ENCODE data around the gene ATN1.

The ATN1 gene

GRCh38 chr12:6953442-6954315 lies 25.9 kb downstream of the ATN1 start:
- H3K9me3 Mint-ChIP-seq: no peaks in the 10 kb centered on the region
- ATAC-seq (peak; percentile 52), DNase-seq (peak; percentile 69 to 86)
- peaks cover 72% of the 10 kb centered on the region for H3K4me1 Mint-ChIP-seq
- H3K27me3 Mint-ChIP-seq: no peaks in the 10 kb centered on the region
- H3K4me3 Mint-ChIP-seq: peak overlapping the region; percentile 93 to 95
- peak overlapping the region; percentile 94 to 97 for H3K27ac Mint-ChIP-seq

GRCh38 chr12:6954316-6955107 lies 26.8 kb downstream of the ATN1 start:
- peak; percentile 33 to 39 for DNase-seq
- H3K9me3 Mint-ChIP-seq: no peaks in the 10 kb centered on the region
- peak overlapping the region; percentile 93 to 95 for H3K4me3 Mint-ChIP-seq
- peak overlapping the region; percentile 94 to 97 for H3K27ac Mint-ChIP-seq
- H3K27me3 Mint-ChIP-seq: no peaks in the 10 kb centered on the region
- H3K4me1 Mint-ChIP-seq: peaks cover 72% of the 10 kb centered on the region
- ATAC-seq: no peak

DNA sequence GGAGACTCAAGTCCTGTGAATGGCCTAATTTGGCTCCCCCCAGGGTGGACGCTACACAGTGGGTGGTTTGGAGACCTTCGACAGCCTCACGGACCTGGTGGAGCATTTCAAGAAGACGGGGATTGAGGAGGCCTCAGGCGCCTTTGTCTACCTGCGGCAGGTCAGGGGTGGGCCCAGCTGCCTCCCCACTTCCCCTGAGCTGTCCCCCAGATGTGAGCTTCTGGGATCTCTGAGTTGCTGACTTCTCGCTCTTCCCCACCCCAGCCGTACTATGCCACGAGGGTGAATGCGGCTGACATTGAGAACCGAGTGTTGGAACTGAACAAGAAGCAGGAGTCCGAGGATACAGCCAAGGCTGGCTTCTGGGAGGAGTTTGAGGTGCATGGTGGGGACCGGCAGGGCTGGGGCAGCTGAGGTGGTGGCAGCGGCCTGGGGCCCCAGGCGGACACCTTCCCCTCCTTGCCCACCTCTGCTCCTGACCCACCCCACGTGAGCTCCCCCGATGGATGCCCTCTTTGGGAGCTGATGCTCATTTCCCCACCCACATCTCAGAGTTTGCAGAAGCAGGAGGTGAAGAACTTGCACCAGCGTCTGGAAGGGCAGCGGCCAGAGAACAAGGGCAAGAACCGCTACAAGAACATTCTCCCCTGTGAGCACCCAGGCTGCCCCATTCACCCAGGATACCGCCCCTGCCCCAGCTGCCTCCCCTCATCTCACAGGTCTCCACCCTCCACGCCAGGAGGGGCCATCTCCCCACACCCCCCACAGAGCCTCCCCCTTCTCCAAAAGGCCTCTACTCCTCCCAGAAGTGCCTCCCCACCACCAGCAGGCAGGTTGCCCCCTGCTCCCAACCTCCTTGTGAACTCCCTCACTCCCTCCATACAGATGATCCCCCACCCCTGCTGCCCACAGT lies 27.6 kb downstream of the ATN1 start:
- Mint-ChIP-seq H3K4me1 (peaks cover 72% of the 10 kb centered on the region), H3K4me3 (peak overlapping the region; percentile 93 to 95), H3K9me3 (no peaks in the 10 kb centered on the region), H3K27me3 (no peaks in the 10 kb centered on the region), H3K27ac (peak overlapping the region; percentile 94 to 97)
- ATAC-seq (no peak), DNase-seq (peak; percentile 17 to 33)

DNA sequence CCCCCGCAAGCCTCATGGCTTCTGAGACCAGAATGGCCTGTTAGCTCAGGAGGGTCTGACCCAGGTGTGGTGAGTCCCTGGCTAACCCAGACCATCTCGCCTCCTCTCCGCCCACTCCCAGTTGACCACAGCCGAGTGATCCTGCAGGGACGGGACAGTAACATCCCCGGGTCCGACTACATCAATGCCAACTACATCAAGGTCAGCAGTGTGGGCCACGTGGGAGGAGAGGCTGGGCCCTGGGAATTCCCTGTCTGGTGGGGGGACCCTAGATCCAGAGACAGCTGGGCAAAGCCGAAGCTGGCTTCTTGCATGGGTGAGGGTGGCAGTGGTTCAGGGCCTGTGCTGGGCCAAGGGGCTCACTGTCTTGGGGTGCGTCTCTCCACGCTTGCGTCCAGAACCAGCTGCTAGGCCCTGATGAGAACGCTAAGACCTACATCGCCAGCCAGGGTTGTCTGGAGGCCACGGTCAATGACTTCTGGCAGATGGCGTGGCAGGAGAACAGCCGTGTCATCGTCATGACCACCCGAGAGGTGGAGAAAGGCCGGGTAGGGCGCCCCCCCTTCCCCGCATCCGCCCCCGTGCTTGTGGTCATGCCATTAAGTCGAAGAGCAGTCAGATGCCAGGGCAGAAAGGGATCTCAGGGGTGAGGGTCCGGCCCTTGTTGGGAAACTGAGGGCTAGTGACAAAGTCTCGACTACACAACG lies 28.4 kb downstream of the ATN1 start:
- Mint-ChIP-seq H3K27me3 (no peaks in the 10 kb centered on the region), H3K4me3 (peak overlapping the region; percentile 93 to 95), H3K4me1 (peaks cover 75% of the 10 kb centered on the region), H3K9me3 (no peaks in the 10 kb centered on the region), H3K27ac (peak overlapping the region; percentile 91 to 92)
- DNase-seq (peak; percentile 12 to 38), ATAC-seq (no peak)

- ATAC-seq (no peak), DNase-seq (peak; percentile 30 to 49)
- no peaks in the 10 kb centered on the region for H3K9me3 Mint-ChIP-seq
- H3K4me3 Mint-ChIP-seq: peak overlapping the region; percentile 93 to 95
- peak overlapping the region; percentile 1 to 92 for H3K27ac Mint-ChIP-seq
- peaks cover 85% of the 10 kb centered on the region for H3K4me1 Mint-ChIP-seq
- H3K27me3 Mint-ChIP-seq: no peaks in the 10 kb centered on the region
Observed at GRCh38 chr12:6957151-6957701, 29.5 kb downstream of the ATN1 start.

- H3K9me3 Mint-ChIP-seq: no peaks in the 10 kb centered on the region
- peak overlapping the region; percentile 93 to 95 for H3K4me3 Mint-ChIP-seq
- peak in 1 of 2 donors; percentile 33 for DNase-seq
- peak overlapping the region; percentile 94 to 98 for H3K27ac Mint-ChIP-seq
- no peak for ATAC-seq
- H3K4me1 Mint-ChIP-seq: peaks cover 93% of the 10 kb centered on the region
- H3K27me3 Mint-ChIP-seq: no peaks in the 10 kb centered on the region
Observed at GRCh38 chr12:6957741-6958608, 30.2 kb downstream of the ATN1 start.

DNA sequence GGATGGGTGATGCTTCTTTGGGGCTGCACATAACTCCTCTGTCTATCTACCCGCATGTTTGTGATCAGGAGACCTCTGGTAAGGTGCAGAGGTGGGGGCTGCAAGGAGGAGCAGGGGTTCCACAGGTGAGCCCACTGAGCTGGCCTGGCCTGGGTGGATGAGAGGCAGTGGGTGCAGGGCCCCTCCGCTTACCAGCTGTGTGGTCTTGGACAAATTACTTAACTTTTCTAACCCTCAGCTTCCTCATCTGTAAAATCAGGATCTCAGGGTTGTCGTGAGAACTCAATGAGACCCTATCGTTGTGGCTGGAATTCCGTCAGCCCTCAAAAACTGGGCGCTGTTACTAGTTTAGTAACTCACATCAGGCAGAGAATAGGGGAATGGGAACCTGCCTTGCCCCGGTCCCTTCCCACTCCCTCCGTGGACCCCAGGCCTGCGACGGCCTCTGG lies 30.9 kb downstream of the ATN1 start:
- DNase-seq: peak; percentile 31 to 34
- H3K4me3 Mint-ChIP-seq: peak overlapping the region; percentile 93 to 95
- H3K9me3 Mint-ChIP-seq: no peaks in the 10 kb centered on the region
- H3K4me1 Mint-ChIP-seq: peaks cover 97% of the 10 kb centered on the region
- peak overlapping the region; percentile 94 to 98 for H3K27ac Mint-ChIP-seq
- ATAC-seq: no peak
- H3K27me3 Mint-ChIP-seq: no peaks in the 10 kb centered on the region

DNA sequence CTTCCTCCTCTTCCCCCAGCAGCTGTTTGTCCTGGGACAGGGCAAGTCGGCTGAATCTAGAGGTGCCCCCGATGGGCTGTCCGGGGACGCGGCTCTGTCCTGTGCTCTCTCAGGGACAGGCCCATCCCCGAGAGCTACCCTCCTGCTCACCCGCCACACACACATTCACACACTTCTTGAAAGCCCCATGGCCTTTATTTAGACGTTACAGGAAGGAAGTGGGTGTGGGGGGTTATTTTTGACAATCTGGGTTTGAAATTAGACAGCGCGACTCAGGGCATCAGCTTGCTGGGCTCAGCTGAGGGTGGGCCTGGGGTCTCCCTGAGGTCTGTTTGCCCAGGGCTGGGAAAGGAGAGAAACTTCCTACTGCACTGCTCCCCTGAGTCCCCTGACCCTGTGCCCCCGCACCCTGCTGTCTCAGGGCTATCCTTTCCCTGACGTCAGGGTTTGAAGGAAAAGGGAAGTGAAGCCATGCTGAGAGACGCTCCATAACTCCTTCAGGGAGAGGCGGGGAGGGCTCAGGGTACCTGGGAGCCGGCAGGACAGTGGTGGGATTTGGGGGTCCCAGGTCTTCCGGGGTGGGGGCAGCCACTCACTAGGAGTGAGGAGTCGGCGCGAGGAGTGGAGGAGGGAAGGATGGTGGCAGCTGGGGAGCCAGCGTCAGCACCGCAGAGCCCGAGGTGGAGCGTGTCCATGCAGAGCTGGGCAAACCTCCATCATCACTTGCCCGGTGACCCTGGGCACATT lies 31.5 kb downstream of the ATN1 start:
- peak overlapping the region; percentile 94 to 98 for H3K27ac Mint-ChIP-seq
- DNase-seq: peak; percentile 68 to 82
- H3K9me3 Mint-ChIP-seq: no peaks in the 10 kb centered on the region
- peak overlapping the region; percentile 93 to 95 for H3K4me3 Mint-ChIP-seq
- peak; percentile 66 for ATAC-seq
- H3K27me3 Mint-ChIP-seq: no peaks in the 10 kb centered on the region
- H3K4me1 Mint-ChIP-seq: peaks cover 98% of the 10 kb centered on the region

DNA sequence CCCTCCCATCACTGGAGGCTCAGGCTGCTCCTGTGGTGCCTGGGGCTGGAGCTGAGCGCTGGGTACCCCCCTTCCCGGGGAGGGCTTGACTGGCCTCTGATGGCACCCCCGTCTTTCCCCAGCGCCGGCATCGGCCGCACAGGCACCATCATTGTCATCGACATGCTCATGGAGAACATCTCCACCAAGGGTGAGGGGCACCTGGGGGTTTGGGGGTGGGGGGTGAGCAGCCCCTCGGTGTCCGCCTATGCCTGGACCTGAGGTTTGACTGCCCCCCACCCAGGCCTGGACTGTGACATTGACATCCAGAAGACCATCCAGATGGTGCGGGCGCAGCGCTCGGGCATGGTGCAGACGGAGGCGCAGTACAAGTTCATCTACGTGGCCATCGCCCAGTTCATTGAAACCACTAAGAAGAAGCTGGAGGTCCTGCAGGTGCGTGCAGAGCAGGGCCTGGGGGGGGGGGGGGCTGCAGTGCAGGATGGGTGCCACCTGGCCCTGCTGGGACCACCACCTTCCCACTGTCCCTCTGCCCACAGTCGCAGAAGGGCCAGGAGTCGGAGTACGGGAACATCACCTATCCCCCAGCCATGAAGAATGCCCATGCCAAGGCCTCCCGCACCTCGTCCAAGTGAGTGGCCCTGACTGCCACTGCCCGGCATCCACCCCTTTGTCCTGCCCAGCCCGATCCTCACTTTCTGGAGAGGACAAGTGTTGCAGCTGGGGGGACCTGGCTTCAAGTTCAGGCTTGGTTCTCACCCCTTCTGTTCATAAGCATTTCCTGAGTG lies 32.2 kb downstream of the ATN1 start:
- Mint-ChIP-seq H3K4me1 (peaks cover 98% of the 10 kb centered on the region), H3K27ac (peak overlapping the region; percentile 28 to 95), H3K4me3 (peak overlapping the region; percentile 93 to 95), H3K27me3 (no peaks in the 10 kb centered on the region), H3K9me3 (no peaks in the 10 kb centered on the region)
- no peak for ATAC-seq
- DNase-seq: no peak

- no peaks in the 10 kb centered on the region for H3K9me3 Mint-ChIP-seq
- no peaks in the 10 kb centered on the region for H3K27me3 Mint-ChIP-seq
- peak; percentile 54 to 64 for DNase-seq
- peak overlapping the region; percentile 98 for H3K27ac Mint-ChIP-seq
- peak; percentile 31 for ATAC-seq
- H3K4me3 Mint-ChIP-seq: peak overlapping the region; percentile 93 to 95
- peaks cover 98% of the 10 kb centered on the region for H3K4me1 Mint-ChIP-seq
Observed at GRCh38 chr12:6960593-6961277, 33.0 kb downstream of the ATN1 start.

GRCh38 chr12:6961278-6961694 lies 33.5 kb downstream of the ATN1 start:
- peak; percentile 78 for ATAC-seq
- H3K27ac Mint-ChIP-seq: peak overlapping the region; percentile 98
- H3K4me3 Mint-ChIP-seq: peak overlapping the region; percentile 93 to 95
- peaks cover 98% of the 10 kb centered on the region for H3K4me1 Mint-ChIP-seq
- no peaks in the 10 kb centered on the region for H3K9me3 Mint-ChIP-seq
- no peaks in the 10 kb centered on the region for H3K27me3 Mint-ChIP-seq
- DNase-seq: peak; percentile 87 to 94

Data from stimulated activated naive CD8-positive, alpha-beta T cell treated with anti-CD3 and anti-CD28 coated beads, Interleukin-15, amount 100 ng/mL, for 72 hours (primary cell).